ENCODE data around the gene ZNF518A.

Gene ZNF518A

DNA sequence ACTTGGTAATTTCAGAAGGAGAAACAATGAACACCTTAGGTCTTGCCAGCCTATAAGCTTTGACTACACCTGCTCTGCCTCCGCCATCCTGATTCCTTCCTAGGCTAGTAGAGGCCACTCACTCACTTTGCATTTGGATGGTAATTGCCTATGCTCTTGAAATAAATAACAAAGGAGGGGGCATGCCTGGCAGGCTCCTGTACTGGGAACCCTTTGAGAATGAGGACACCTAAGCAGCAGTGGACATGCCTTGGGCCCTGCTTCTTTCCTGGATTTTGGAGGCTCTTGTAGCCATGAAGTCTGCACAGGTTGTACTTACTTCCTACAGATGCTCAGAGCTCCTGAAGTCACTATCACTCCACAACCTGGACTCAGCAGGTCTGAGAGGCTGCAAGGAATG, 75.5 kb downstream of the ZNF518A start:
- DNase-seq (ENCODE audit: low read depth), result no peak
- no peak for TF ChIP-seq CTCF (conservative IDR thresholded peaks at IDR 0.05; ENCODE audit: low read depth, low read length)
- H3K4me3 ChIP-seq (ENCODE audit: low read depth, low read length), result no peak overlapping the region

DNA sequence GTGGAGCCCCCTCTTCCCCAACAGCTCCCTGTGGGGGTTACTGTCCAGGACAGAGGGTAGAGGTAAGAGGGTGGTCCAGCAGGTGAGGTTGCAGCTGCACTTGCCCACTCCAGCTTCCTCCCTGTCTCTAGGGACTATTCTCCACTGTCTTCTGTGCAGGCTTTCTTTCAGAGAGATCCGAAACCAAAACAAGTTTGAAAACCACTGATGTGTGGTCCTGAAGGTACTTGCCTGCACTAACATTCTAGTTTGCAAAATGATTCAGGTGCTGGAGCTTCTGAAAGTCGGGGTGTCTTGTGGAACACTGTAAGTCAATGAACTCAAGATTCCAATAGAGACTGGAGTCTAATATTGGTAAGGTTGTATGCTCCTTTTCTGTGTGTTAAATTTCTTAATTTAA, 78.2 kb downstream of the ZNF518A start:
- TF ChIP-seq CTCF (conservative IDR thresholded peaks at IDR 0.05; ENCODE audit: low read depth, low read length), result no peak
- H3K4me3 ChIP-seq (ENCODE audit: low read depth, low read length), result no peak overlapping the region
- no peak for DNase-seq (ENCODE audit: low read depth)

GRCh38 chr10:96208946-96209345, 78.8 kb downstream of the ZNF518A start:
- no peak overlapping the region for H3K4me3 ChIP-seq (ENCODE audit: low read depth, low read length)
- no peak for DNase-seq (ENCODE audit: low read depth)
- TF ChIP-seq CTCF (conservative IDR thresholded peaks at IDR 0.05; ENCODE audit: low read depth, low read length), result no peak

- TF ChIP-seq CTCF (conservative IDR thresholded peaks at IDR 0.05; ENCODE audit: low read depth, low read length), result no peak
- H3K4me3 ChIP-seq (ENCODE audit: low read depth, low read length), result no peak overlapping the region
- no peak for DNase-seq (ENCODE audit: low read depth)
Observed at GRCh38 chr10:96211764-96212163, 81.7 kb downstream of the ZNF518A start.

- H3K4me3 ChIP-seq (ENCODE audit: low read depth, low read length), result no peak overlapping the region
- no peak for TF ChIP-seq CTCF (conservative IDR thresholded peaks at IDR 0.05; ENCODE audit: low read depth, low read length)
- DNase-seq (ENCODE audit: low read depth), result no peak
Observed at GRCh38 chr10:96212911-96213310, 82.8 kb downstream of the ZNF518A start.
